DOHH2 (cell line): ENCODE measurements around the gene FAAP100.

Source experiments
- H3F3A ChIP-seq: fragments of 200-600 bp; sonication (generic), shearing (Covaris generic); 2 replicates; pipeline ENCODE4 v1.6.0; 2016; ENCODE audit warnings: antibody characterized with exemption, mild to moderate bottlenecking; ENCODE audit not compliant: control insufficient read depth, insufficient read depth
- H3K27ac ChIP-seq: fragments of 200-600 bp; sonication (generic); 2 replicates; pipeline ENCODE4 v1.5.1; 2014; ENCODE audit warnings: low read depth, mild to moderate bottlenecking, low read length, moderate library complexity
- H3K27me3 ChIP-seq: fragments of 200-600 bp; sonication (generic); 2 replicates; pipeline ENCODE4 v1.6.1; 2014; ENCODE audit warnings: mild to moderate bottlenecking, low read length, mixed read lengths; ENCODE audit not compliant: control insufficient read depth
- H3K36me3 ChIP-seq: fragments of 200-600 bp; sonication (generic); 2 replicates; pipeline ENCODE4 v1.6.1; 2014; ENCODE audit warnings: mild to moderate bottlenecking, low read length, moderate library complexity, mixed read lengths; ENCODE audit not compliant: control insufficient read depth
- H3K4me1 ChIP-seq: fragments of 200-600 bp; sonication (generic); 2 replicates; pipeline ENCODE4 v1.6.1; 2014; ENCODE audit warnings: mild to moderate bottlenecking, low read length, mixed read lengths; ENCODE audit not compliant: control insufficient read depth
- H3K4me2 ChIP-seq: fragments of 200-600 bp; sonication (generic); 2 replicates; pipeline ENCODE4 v1.6.0; 2014; ENCODE audit warnings: mild to moderate bottlenecking, low read length, moderate library complexity
- H3K4me3 ChIP-seq: fragments of 200-600 bp; sonication (generic); 2 replicates; pipeline ENCODE4 v1.5.1; 2014; ENCODE audit warnings: mild to moderate bottlenecking, low read length, mixed read lengths
- H3K79me2 ChIP-seq: fragments of 200-600 bp; sonication (generic); 2 replicates; pipeline ENCODE4 v1.6.1; 2014; ENCODE audit warnings: mild to moderate bottlenecking, low read length, mixed read lengths; ENCODE audit not compliant: control insufficient read depth
- H3K9me2 ChIP-seq: fragments of 200-600 bp; sonication (generic); replicated peaks from 2 replicates; pipeline ENCODE4 v1.6.1; 2014; ENCODE audit warnings: mild to moderate bottlenecking, low read length, mixed read lengths; ENCODE audit not compliant: control insufficient read depth
- H3K9me3 ChIP-seq: fragments of 200-600 bp; sonication (generic); 2 replicates; pipeline ENCODE4 v1.6.1; 2014; ENCODE audit warnings: antibody characterized with exemption, low read length, mixed read lengths; ENCODE audit not compliant: control insufficient read depth, insufficient read depth
- H4K20me1 ChIP-seq: fragments of 200-600 bp; sonication (generic); 2 replicates; pipeline ENCODE4 v1.6.0; 2014; ENCODE audit warnings: low read depth, mild to moderate bottlenecking, antibody characterized with exemption, low read length, moderate library complexity; ENCODE audit not compliant: control insufficient read depth, insufficient read depth
- CTCF ChIP-seq: fragments of 200-600 bp; sonication (generic); IDR thresholded peaks from one replicate; pipeline ENCODE4 v1.5.1; 2014; ENCODE audit warnings: antibody characterized with exemption, mild to moderate bottlenecking, low read depth, low read length; ENCODE audit not compliant: poor library complexity, severe bottlenecking
- EZH2phosphoT487 ChIP-seq: fragments of 200-600 bp; sonication (generic); IDR thresholded peaks from 2 replicates; pipeline ENCODE4 v1.6.1; 2017; ENCODE audit warnings: borderline replicate concordance, mild to moderate bottlenecking, antibody characterized with exemption, low read length, moderate library complexity, mixed read lengths

Gene FAAP100

GRCh38 chr17:81579298-81579697 lies 27.1 kb upstream of the FAAP100 start:
- Histone ChIP-seq H3F3A (no peaks in the 10 kb centered on the region), H3K79me2 (peaks cover 7% of the 10 kb centered on the region), H3K9me2 (no peaks in the 10 kb centered on the region), H3K4me2 (no peak overlapping the region), H3K4me3 (no peak overlapping the region), H3K36me3 (peaks cover 69% of the 10 kb centered on the region), H3K9me3 (no peaks in the 10 kb centered on the region), H3K4me1 (no peaks in the 10 kb centered on the region), H3K27me3 (no peaks in the 10 kb centered on the region), H4K20me1 (no peaks in the 10 kb centered on the region), H3K27ac (no peak overlapping the region)
- TF ChIP-seq CTCF: no peak
- no peak for TF ChIP-seq EZH2phosphoT487

GRCh38 chr17:81578561-81579225 lies 26.5 kb upstream of the FAAP100 start:
- Histone ChIP-seq H3K27ac (no peak overlapping the region), H3K27me3 (no peaks in the 10 kb centered on the region), H3K9me2 (no peaks in the 10 kb centered on the region), H3K36me3 (peaks cover 65% of the 10 kb centered on the region), H4K20me1 (no peaks in the 10 kb centered on the region), H3K4me3 (no peak overlapping the region), H3K9me3 (no peaks in the 10 kb centered on the region), H3F3A (no peaks in the 10 kb centered on the region), H3K79me2 (peaks cover 7% of the 10 kb centered on the region), H3K4me2 (no peak overlapping the region), H3K4me1 (no peaks in the 10 kb centered on the region)
- TF ChIP-seq EZH2phosphoT487 (no peak), CTCF (no peak)

- H3K4me2 ChIP-seq: no peak overlapping the region
- H3K4me1 ChIP-seq: no peaks in the 10 kb centered on the region
- no peaks in the 10 kb centered on the region for H3K9me3 ChIP-seq
- H3K36me3 ChIP-seq: peaks cover 61% of the 10 kb centered on the region
- peaks cover 7% of the 10 kb centered on the region for H3K79me2 ChIP-seq
- no peak for TF ChIP-seq EZH2phosphoT487
- no peak for TF ChIP-seq CTCF
- H3K4me3 ChIP-seq: no peak overlapping the region
- no peaks in the 10 kb centered on the region for H4K20me1 ChIP-seq
- H3K9me2 ChIP-seq: no peaks in the 10 kb centered on the region
- H3K27ac ChIP-seq: no peak overlapping the region
- no peaks in the 10 kb centered on the region for H3F3A ChIP-seq
- H3K27me3 ChIP-seq: no peaks in the 10 kb centered on the region
Observed at GRCh38 chr17:81578038-81578441, 25.9 kb upstream of the FAAP100 start.
